HG03103 (cell line): ENCODE results near the gene ROBO1.
"Not testable (repeated sequence)": the region's sequence is repeated elsewhere in the genome, so short reads cannot be mapped to it uniquely, and the experiment has no call there.

Source experiments
- ATAC-seq: cut with Tn5 transposase; IDR thresholded peaks from one replicate; pipeline ENCODE4 v1.9.1; 2021; ENCODE audit warnings: low read depth; ENCODE audit not compliant: unreplicated experiment

Gene ROBO1

GRCh38 chr3:79187426-79187825, 580.4 kb downstream of the ROBO1 start:
- no peak for ATAC-seq

GRCh38 chr3:79184251-79184650, 583.5 kb downstream of the ROBO1 start:
- ATAC-seq, result no peak

DNA sequence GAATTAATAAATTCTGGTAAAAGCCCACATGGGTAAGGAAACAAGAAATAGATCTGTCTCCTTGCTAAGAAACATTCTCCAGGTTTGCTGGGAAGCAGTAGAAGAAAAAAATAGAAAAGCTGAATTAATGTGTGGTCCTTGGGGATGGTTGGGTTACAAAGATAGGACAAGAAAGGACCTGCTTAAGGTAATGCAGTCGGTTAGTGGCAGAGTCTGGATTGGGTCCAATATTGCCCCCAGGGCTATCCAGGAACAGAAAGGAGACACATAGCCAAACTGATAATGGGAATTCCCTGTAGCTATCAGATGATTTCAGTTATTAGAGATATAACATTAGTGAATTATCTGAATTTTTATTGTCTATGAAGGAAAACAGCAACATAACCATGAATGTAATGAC, 584.3 kb downstream of the ROBO1 start:
- no peak for ATAC-seq

DNA sequence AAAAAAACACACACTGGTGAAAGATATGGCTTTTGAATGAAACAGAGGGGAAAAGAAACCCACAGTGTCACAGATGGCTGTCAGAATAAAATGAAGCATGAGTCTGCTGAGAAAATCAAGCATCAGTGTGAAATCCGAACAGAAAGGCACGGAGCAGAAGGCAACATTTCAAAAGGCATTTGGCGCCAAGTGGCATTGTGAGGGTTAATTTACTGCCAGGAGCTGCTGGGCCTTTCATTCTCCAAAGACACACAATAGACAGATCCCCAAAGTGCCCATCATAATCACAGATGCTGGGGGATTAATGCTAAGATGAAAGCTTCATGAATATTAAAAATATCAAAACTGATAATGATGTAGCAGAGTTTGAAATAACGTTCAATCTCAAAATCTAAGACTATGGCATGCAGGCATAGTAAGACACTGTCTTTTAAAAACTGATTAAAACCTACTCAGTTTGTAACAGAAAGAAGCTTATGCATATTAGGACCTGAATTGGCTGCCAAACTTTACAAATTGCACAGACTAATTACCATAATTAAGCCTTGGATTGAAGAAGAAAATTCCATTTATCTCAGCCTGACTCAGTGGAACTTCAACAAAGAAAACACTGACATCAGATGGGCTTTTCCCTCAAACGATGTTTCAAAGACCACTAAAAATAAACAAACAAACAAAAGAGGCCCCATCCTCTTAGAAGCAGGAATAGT, 589.2 kb downstream of the ROBO1 start:
- ATAC-seq, result no peak

DNA sequence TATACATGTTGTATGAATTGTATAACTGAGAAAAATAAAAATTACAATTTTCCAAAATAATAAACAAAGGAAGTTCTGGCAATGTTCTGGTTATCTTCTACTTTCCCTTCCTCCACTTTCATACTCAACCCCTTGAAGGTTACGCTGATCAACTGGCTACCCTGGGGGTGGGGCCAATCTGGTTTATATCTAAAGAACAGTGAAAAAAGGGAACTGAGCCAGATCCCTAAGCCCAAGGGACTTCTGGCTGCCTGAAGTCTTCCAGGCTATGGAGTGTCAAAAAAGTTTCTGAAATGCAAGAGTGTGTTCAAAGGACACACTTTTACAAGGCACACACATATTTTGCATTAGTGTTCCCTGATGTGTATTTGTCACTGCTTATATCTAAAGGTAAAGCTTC, 591.9 kb downstream of the ROBO1 start:
- ATAC-seq, result no peak

DNA sequence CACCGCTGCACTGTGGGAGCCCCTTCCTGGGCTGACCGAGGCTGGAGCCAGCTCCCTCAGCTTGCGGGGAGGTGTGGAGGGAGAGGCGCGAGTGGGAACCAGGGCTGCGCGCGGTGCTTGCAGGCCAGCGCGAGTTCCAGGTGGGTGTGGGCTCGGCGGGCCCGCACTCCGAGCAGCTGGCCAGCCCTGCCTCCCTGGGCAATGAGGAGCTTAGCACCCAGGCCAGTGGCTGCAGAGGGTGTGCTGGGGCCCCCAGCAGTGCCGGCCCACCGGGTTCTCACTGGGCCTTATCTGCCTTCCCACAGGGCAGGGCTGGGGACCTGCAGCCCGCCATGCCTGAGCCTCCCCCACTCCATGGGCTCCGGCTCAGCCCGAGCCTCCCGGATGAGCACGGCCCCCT, 594.5 kb downstream of the ROBO1 start:
- ATAC-seq, result not testable (repeated sequence)

DNA sequence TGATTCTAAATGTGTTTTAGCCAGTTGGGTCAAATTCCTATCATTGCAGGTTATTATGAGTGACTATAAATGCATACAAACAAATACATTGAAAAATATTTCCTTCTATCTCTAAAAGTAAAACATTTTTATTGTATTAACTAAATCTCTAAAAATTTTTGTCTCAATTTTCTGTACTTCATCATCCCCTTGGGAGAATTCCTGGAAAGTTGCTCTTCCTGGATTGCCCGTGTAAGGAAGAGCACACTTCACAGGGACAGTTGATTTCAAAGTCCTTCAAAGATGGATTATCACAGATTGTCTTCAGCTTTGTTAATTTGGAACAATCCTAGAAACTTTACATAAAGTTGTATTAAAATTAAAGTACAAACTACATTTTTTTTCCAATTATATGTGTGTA, 595.6 kb downstream of the ROBO1 start:
- ATAC-seq, result no peak

DNA sequence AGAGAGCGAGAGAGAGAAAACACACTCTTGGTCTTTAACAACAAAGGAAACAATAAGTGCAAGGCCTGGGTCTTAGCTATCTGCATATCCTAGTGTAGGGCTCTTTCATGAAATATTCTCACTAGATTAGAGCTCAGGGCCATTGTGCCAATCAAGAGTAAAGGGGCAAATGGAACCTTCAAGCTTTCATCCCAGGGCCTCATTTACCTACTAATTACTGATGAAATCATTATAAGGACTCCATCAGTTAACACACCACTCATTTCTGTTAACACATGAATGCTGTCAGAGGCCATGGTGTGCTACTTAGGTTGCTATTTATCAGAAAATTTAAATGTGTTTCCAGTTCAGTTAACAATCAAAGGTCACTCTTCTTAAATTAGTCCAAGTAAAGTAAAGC, 597.8 kb downstream of the ROBO1 start:
- ATAC-seq, result no peak

GRCh38 chr3:79167651-79168416, 600.0 kb downstream of the ROBO1 start:
- ATAC-seq, result no peak

DNA sequence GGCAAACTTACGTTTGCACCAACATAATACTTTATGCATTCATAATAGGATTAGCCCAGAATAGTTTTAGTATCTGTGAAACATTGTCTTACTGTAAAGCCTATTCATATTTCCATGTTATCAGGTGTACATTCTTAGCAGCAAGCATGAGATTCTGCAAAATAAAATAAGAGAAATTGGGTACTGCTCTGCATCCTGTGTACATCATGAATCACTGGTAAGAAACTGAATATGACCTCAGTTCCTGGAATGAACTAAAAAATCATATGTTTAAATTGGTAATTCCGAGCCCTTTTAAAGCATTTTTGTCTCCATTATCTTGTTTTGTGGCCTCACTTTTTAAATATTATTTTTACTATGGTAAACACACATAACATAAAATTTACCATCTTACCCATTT, 605.1 kb downstream of the ROBO1 start:
- ATAC-seq, result no peak

GRCh38 chr3:79161941-79162340, 605.9 kb downstream of the ROBO1 start:
- ATAC-seq, result no peak

GRCh38 chr3:79160421-79160820, 607.4 kb downstream of the ROBO1 start:
- ATAC-seq, result no peak

DNA sequence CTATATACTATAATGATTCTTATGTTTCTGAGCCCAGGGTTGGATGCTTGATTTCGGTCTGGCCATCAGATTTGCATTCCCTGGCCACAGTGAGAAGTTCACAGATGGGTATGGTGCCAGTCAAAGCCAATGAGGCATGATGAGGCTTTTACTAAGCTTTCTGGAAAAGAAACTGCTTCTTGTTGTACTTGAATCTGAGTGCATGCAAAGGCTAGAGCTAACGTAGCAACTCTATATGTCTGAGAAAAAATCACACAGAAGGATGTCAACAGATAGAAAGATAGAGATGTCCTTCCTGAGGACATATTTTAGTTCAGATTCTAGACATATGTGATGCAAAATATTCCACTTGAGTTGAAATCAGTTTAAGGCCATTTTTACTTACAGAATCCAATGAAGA, 608.1 kb downstream of the ROBO1 start:
- no peak for ATAC-seq

GRCh38 chr3:79157191-79157590, 610.6 kb downstream of the ROBO1 start:
- no peak for ATAC-seq

GRCh38 chr3:79154865-79155264, 612.9 kb downstream of the ROBO1 start:
- ATAC-seq, result no peak

DNA sequence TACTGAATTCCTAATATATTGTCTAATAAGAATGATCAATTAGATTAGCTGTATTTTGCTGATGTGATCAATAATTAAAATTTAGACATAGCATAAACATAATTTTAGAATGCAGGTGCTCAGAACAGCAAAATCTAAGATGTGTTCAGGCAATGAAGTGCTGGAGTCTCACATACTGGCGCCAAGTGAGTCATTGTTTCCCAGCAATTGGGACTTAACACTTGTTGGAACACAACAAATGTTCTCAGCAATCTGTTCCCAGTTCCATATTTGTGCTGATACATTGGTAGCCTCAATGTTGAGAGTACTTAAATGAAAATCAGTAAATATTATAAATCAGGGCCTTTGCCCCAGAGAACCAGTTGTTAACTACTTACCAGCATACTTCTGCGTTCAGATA, 619.0 kb downstream of the ROBO1 start:
- no peak for ATAC-seq

DNA sequence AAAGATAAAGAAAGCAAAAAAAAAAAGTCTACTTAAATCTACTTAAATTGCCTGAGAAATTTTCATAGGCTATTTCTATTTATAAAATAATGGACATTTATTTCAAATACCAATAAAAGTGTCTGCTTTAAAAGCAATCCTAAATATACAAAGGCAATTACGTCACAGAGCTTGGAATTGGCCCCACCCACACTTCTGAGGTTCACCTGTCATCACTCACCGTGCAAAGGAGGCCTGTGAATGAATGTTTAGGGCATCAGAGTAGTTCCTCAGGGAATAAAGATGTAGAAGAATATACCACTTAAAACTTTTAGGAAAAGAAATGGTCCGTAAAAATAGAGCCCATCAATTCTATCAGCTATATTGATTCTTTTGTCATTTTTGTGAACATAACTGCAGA, 621.8 kb downstream of the ROBO1 start:
- ATAC-seq, result no peak

- no peak for ATAC-seq
Observed at GRCh38 chr3:79140708-79141107, 627.1 kb downstream of the ROBO1 start.

GRCh38 chr3:79139395-79140068, 628.3 kb downstream of the ROBO1 start:
- ATAC-seq, result no peak

GRCh38 chr3:79125313-79125984, 642.3 kb downstream of the ROBO1 start:
- ATAC-seq, result no peak

GRCh38 chr3:79115458-79115857, 652.3 kb downstream of the ROBO1 start:
- no peak for ATAC-seq
